IMR-90 (cell line): ENCODE results near the gene MTAP. TPM values are rescaled to one million over a fixed set of nuclear protein-coding genes. Genes with fewer than 3 reads are reported as not detected.

Experiments used
- ATAC-seq: fragments of 200-7000 bp; cut with Tn5 transposase; 2 replicates; pipeline ENCODE4 v1.9.1; 2020; ENCODE audit warnings: low read depth, mild to moderate bottlenecking, moderate library complexity
- BruUV-seq: library from RNA; stranded (reverse); fragments of 400-500 nt; replicated peaks from 2 replicates; lab custom pipeline; 2021; lab: Mats Ljungman, UMichigan
- CTCF ChIA-PET: fragments of 300-600 bp; formaldehyde crosslinking; extraction: SDS; loops from one replicate; lab custom pipeline; 2021; ENCODE audit warnings: antibody characterized with exemption; lab: Yijun Ruan, JAX
- POLR2A ChIA-PET: fragments of 300-600 bp; sonication (Branson Sonifier 250); formaldehyde crosslinking; loops from one replicate; lab custom pipeline; 2022; ENCODE audit warnings: antibody characterized with exemption; ENCODE audit not compliant: unreplicated experiment; lab: Charles Lee
- DNase-seq: peaks from one replicate; pipeline ENCODE4 v3.0.0; 2013
- H2AFZ ChIP-seq: replicated peaks from 2 replicates; pipeline ENCODE3; 2013; ENCODE audit warnings: low read length, mild to moderate bottlenecking; ENCODE audit not compliant: poor library complexity
- H2AK5ac ChIP-seq: 2 replicates; pipeline ENCODE4 v1.6.1; 2013; ENCODE audit warnings: low read depth, low read length, inconsistent platforms
- H2AK9ac ChIP-seq: replicated peaks from 2 replicates; pipeline ENCODE3; 2013; ENCODE audit warnings: mild to moderate bottlenecking, low read depth, low read length, moderate library complexity; ENCODE audit not compliant: poor library complexity
- H2BK120ac ChIP-seq: 2 replicates; pipeline ENCODE4 v1.6.1; 2013; ENCODE audit warnings: low read depth, low read length, inconsistent platforms
- H2BK15ac ChIP-seq: 3 replicates; pipeline ENCODE4 v1.6.1; 2013; ENCODE audit warnings: low read depth, low read length, inconsistent platforms
- H2BK20ac ChIP-seq: 2 replicates; pipeline ENCODE4 v1.6.1; 2013; ENCODE audit warnings: low read depth, mild to moderate bottlenecking, inconsistent platforms, low read length, moderate library complexity
- H2BK5ac ChIP-seq: 2 replicates; pipeline ENCODE4 v1.6.1; 2013; ENCODE audit warnings: mild to moderate bottlenecking, low read depth, low read length, inconsistent platforms; ENCODE audit not compliant: poor library complexity, severe bottlenecking
- H3K14ac ChIP-seq: replicated peaks from 2 replicates; pipeline ENCODE4 v1.6.1; 2013; ENCODE audit warnings: low read depth, low read length, inconsistent platforms
- H3K18ac ChIP-seq: 2 replicates; pipeline ENCODE4 v1.6.1; 2013; ENCODE audit warnings: low read depth, low read length, control low read depth
- H3K23ac ChIP-seq: 2 replicates; pipeline ENCODE4 v1.6.1; 2013; ENCODE audit warnings: low read depth, low read length, inconsistent platforms
- H3K27ac ChIP-seq: 2 replicates; pipeline ENCODE4 v1.5.1; 2013; ENCODE audit warnings: mild to moderate bottlenecking, control low read depth, low read length; ENCODE audit not compliant: insufficient read depth
- H3K27me3 ChIP-seq: 2 replicates; pipeline ENCODE4 v1.6.1; 2013; ENCODE audit warnings: low read length; ENCODE audit not compliant: control insufficient read depth, insufficient read depth
- H3K36me3 ChIP-seq: 2 replicates; pipeline ENCODE4 v1.6.1; 2013; ENCODE audit warnings: low read length, mixed read lengths; ENCODE audit not compliant: control insufficient read depth, insufficient read depth
- H3K4ac ChIP-seq: 2 replicates; pipeline ENCODE4 v1.6.1; 2013; ENCODE audit warnings: low read depth, low read length, inconsistent platforms
- H3K4me1 ChIP-seq: 2 replicates; pipeline ENCODE4 v1.6.1; 2013; ENCODE audit warnings: low read length, mixed read lengths; ENCODE audit not compliant: control insufficient read depth, insufficient read depth
- H3K4me2 ChIP-seq: 2 replicates; pipeline ENCODE4 v1.6.1; 2013; ENCODE audit warnings: low read depth, mild to moderate bottlenecking, control low read depth, low read length, moderate library complexity
- H3K4me3 ChIP-seq: 2 replicates; pipeline ENCODE4 v1.5.1; 2013; ENCODE audit warnings: low read depth, mild to moderate bottlenecking, control low read depth, low read length, moderate library complexity; ENCODE audit not compliant: insufficient read depth
- H3K56ac ChIP-seq: 2 replicates; pipeline ENCODE4 v1.6.1; 2013; ENCODE audit warnings: low read length, inconsistent platforms; ENCODE audit not compliant: insufficient read depth; ENCODE audit errors: extremely low read depth
- H3K79me1 ChIP-seq, 2 experiments: 2 replicates each; pipeline ENCODE4 v1.6.1; 2013; ENCODE audit warnings: low read length in 2 of 2, inconsistent platforms in 1 of 2, low read depth in 1 of 2
- H3K9ac ChIP-seq: 2 replicates; pipeline ENCODE4 v1.6.1; 2013; ENCODE audit warnings: low read depth, low read length, control low read depth
- H3K9me1 ChIP-seq: 2 replicates; pipeline ENCODE4 v1.6.1; 2013; ENCODE audit warnings: low read length, inconsistent platforms; ENCODE audit not compliant: insufficient read depth
- H3K9me3 ChIP-seq: 2 replicates; pipeline ENCODE4 v1.6.1; 2013; ENCODE audit warnings: low read length; ENCODE audit not compliant: control insufficient read depth, insufficient read depth
- H4K20me1 ChIP-seq: 2 replicates; pipeline ENCODE4 v1.6.1; 2013; ENCODE audit warnings: low read length, inconsistent platforms; ENCODE audit not compliant: insufficient read depth
- H4K5ac ChIP-seq: 2 replicates; pipeline ENCODE4 v1.6.1; 2013; ENCODE audit warnings: mild to moderate bottlenecking, low read depth, low read length, control low read depth
- H4K8ac ChIP-seq, 2 experiments: 2 replicates each; pipeline ENCODE4 v1.6.1; 2013; ENCODE audit warnings: low read depth in 2 of 2, low read length in 2 of 2, control low read depth in 1 of 2, inconsistent platforms in 1 of 2
- H4K91ac ChIP-seq: 2 replicates; pipeline ENCODE4 v1.6.1; 2013; ENCODE audit warnings: low read depth, low read length, inconsistent platforms; ENCODE audit not compliant: insufficient read depth
- FOS ChIP-seq: fragments of 150-350 bp; IDR thresholded peaks from 2 replicates; pipeline ENCODE4 v1.6.1; 2016; ENCODE audit warnings: low read depth, low read length
- MAFK ChIP-seq: IDR thresholded peaks from 2 replicates; pipeline ENCODE4 v1.6.1; 2012; ENCODE audit warnings: low read depth, low read length, improper control_type of control experiment
- MXI1 ChIP-seq: IDR thresholded peaks from 2 replicates; pipeline ENCODE4 v1.6.1; 2012; ENCODE audit warnings: low read depth, mild to moderate bottlenecking, low read length, moderate library complexity, borderline replicate concordance
- RAD21 ChIP-seq: IDR thresholded peaks from 2 replicates; pipeline ENCODE4 v1.6.1; 2012; ENCODE audit warnings: low read length, improper control_type of control experiment
- RCOR1 ChIP-seq: IDR thresholded peaks from 2 replicates; pipeline ENCODE4 v1.6.1; 2012; ENCODE audit warnings: mild to moderate bottlenecking, low read length, improper control_type of control experiment; ENCODE audit not compliant: insufficient replicate concordance
- RFX5 ChIP-seq: IDR thresholded peaks from 2 replicates; pipeline ENCODE4 v1.8.0; 2012; ENCODE audit warnings: low read depth, mild to moderate bottlenecking, low read length, moderate library complexity
- SMC3 ChIP-seq: fragments of 150-350 bp; IDR thresholded peaks from 2 replicates; pipeline ENCODE4 v1.6.1; 2016; ENCODE audit warnings: low read depth, mild to moderate bottlenecking, antibody characterized with exemption, low read length, moderate library complexity
- WGBS, 2 experiments: methylation state at CpG; one replicate each; pipeline versions ENCODE4 v1.1.5 to v1.1.7; 2013; ENCODE audit warnings: missing lambda C conversion rate in 2 of 2; ENCODE audit not compliant: insufficient read length in 1 of 2; ENCODE audit errors: extremely low coverage in 2 of 2; 5-methylcytosine and 5-hydroxymethylcytosine counted together
- dilution Hi-C: fragments of 300-500 bp; cut with HindIII; formaldehyde crosslinking; loops from one replicate; pipeline ENCODE4 v1.14.3; 2018; ENCODE audit warnings: low sequenced_read_pairs; ENCODE audit not compliant: unreplicated experiment
- in situ Hi-C: fragments of 300-500 bp; cut with MboI; formaldehyde crosslinking; loops from 3 replicates; pipeline ENCODE4 v1.14.3; 2019; ENCODE audit warnings: low sequenced_read_pairs, inconsistent platforms, mixed read lengths
- intact Hi-C: fragments of 100-400 bp; cut with micrococcal nuclease; formaldehyde crosslinking; loops from 2 replicates; pipeline ENCODE4 v1.10.0; 2022
- polyA plus RNA-seq, 3 experiments: library from polyadenylated mRNA; depleted of rRNA; stranded (reverse); fragments of >200 nt; gene quantifications; 2 replicates each; pipeline ENCODE4 v1.2.3, GENCODE V29; 2012; ENCODE audit warnings: low replicate concordance in 1 of 3
- total RNA-seq: library from RNA; depleted of rRNA; stranded (reverse); fragments of >200 nt; gene quantifications from 2 replicates; pipeline ENCODE4 v1.2.3, GENCODE V29; 2012

Gene MTAP
- total and polyA plus RNA-seq, 2 of the 4 experiments (the other 2 are of a cell fraction) = 15.7 to 50.9 TPM

DNA sequence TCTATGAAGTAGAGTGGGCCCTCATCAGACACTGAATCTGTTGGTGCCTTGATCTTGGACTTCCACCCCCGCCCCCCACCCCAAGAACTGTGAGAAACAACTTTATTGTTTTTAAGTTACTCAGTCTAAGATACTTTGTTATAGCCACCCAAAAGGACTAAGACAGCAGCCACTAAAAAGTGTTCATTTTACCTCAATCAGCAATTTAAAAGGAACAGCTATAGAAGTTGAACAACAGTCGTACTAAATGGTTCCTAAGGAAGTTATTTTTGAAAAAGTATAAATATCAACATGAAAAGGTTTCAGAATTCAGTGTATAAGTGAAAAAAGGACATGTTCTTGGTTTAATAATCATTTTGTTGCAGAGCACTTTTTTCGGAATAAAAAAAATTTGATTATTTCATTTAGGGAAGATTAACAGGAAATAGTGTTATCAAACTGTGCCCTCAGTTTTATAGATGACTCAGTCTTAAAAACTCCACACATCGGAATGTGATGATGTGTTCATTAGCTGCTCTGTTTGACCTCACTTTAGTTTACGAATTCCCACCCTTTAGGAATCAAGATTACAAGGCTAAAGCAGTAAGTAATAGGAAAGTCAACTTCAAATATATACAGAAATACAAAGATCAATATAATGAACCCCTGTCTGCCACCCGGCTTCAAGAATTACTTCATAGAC, 71.2 kb downstream of the MTAP start:
- H2BK15ac ChIP-seq = no peak overlapping the region
- TF ChIP-seq SMC3 (no peak), FOS (0 out of 2 replicates have a peak, but pooled peaks have one; percentile 25), MXI1 (no peak), MAFK (peak; percentile 57), RFX5 (no peak), RCOR1 (no peak), RAD21 (no peak)
- H3K27ac ChIP-seq = no peak overlapping the region
- POLR2A ChIA-PET = no interaction called here
- no peaks in the 10 kb centered on the region for H3K27me3 ChIP-seq
- no peak overlapping the region for H3K23ac ChIP-seq
- no peak overlapping the region for H2BK20ac ChIP-seq
- in situ Hi-C loops = no loop called here
- peaks cover 0 to 5% of the 10 kb centered on the region in 2 experiments; a peak in 1 of 4 replicates for H3K79me1 ChIP-seq
- DNase-seq = peak; percentile 49
- H2BK5ac ChIP-seq = peak overlapping the region; percentile 53
- H4K20me1 ChIP-seq = no peaks in the 10 kb centered on the region
- H3K56ac ChIP-seq = no peak overlapping the region
- no peak overlapping the region for H2BK120ac ChIP-seq
- no peaks in the 10 kb centered on the region for H3K9me1 ChIP-seq
- intact Hi-C loops = loop anchor here (5.0 kb wide), 1 partner anchor 74 kb away; no protein-coding TSS in a partner anchor
- H2AK5ac ChIP-seq = no peak overlapping the region
- ATAC-seq = no peak
- no peaks in the 10 kb centered on the region for H3K4me1 ChIP-seq
- H2AK9ac ChIP-seq = no peak overlapping the region
- no peak overlapping the region for H4K91ac ChIP-seq
- H3K36me3 ChIP-seq = 0 out of 2 replicates have a peak, but pooled peaks cover under 1% of the 10 kb centered on the region
- no peak overlapping the region for H3K4ac ChIP-seq
- H3K14ac ChIP-seq = no peak overlapping the region
- BruUV-seq = no TSS peak
- H3K9me3 ChIP-seq = no peaks in the 10 kb centered on the region
- H3K4me3 ChIP-seq = no peak overlapping the region
- H4K8ac ChIP-seq = peak overlapping the region in 1 of 2 experiments; percentile 19; a peak in 1 of 4 replicates
- no peak overlapping the region for H2AFZ ChIP-seq
- no peak overlapping the region for H4K5ac ChIP-seq
- H3K9ac ChIP-seq = no peak overlapping the region
- H3K18ac ChIP-seq = no peak overlapping the region
- CTCF ChIA-PET = no interaction called here
- no CpG with 5 or more reads among the region's 6 CpGs for WGBS, 2 experiments
- dilution Hi-C loops = no loop called here
- no peak overlapping the region for H3K4me2 ChIP-seq
